GM12875 (cell line): ENCODE results near the gene IQCE.

Experiments
- H3K4me3 ChIP-seq: one replicate; pipeline ENCODE4 v1.5.1; 2011; ENCODE audit warnings: low read depth, low read length, control low read depth
- CTCF ChIP-seq: IDR thresholded peaks from 2 replicates; pipeline ENCODE4 v1.5.1; 2011; ENCODE audit warnings: low read depth, mild to moderate bottlenecking, control low read depth, inconsistent platforms, low read length, moderate library complexity, borderline replicate concordance; ENCODE audit not compliant: insufficient read depth

Gene IQCE

GRCh38 chr7:2652736-2653060 is 93.9 kb downstream of the IQCE start:
- no peak for TF ChIP-seq CTCF
- H3K4me3 ChIP-seq: no peak overlapping the region

- no peak overlapping the region for H3K4me3 ChIP-seq
- TF ChIP-seq CTCF: no peak
These were observed 95.3 kb downstream of the IQCE start for GRCh38 chr7:2654059-2654458.

GRCh38 chr7:2655870-2656614 is 97.3 kb downstream of the IQCE start:
- no peak for TF ChIP-seq CTCF
- H3K4me3 ChIP-seq: no peak overlapping the region

GRCh38 chr7:2657208-2657607 is 98.4 kb downstream of the IQCE start:
- TF ChIP-seq CTCF: no peak
- H3K4me3 ChIP-seq: no peak overlapping the region

GRCh38 chr7:2657920-2658671 is 99.3 kb downstream of the IQCE start:
- TF ChIP-seq CTCF: no peak
- no peak overlapping the region for H3K4me3 ChIP-seq

GRCh38 chr7:2658941-2659340 is 100.2 kb downstream of the IQCE start:
- TF ChIP-seq CTCF: no peak
- H3K4me3 ChIP-seq: no peak overlapping the region
